8988T (cell line): ENCODE results near the gene ZC2HC1B.
"Not testable (repeated sequence)": the region's sequence is repeated elsewhere in the genome, so short reads cannot be mapped to it uniquely, and the experiment has no call there.

ENCODE experiments used
- DNase-seq: peaks from one replicate; pipeline ENCODE4 v3.0.0; 2011

Gene ZC2HC1B

DNA sequence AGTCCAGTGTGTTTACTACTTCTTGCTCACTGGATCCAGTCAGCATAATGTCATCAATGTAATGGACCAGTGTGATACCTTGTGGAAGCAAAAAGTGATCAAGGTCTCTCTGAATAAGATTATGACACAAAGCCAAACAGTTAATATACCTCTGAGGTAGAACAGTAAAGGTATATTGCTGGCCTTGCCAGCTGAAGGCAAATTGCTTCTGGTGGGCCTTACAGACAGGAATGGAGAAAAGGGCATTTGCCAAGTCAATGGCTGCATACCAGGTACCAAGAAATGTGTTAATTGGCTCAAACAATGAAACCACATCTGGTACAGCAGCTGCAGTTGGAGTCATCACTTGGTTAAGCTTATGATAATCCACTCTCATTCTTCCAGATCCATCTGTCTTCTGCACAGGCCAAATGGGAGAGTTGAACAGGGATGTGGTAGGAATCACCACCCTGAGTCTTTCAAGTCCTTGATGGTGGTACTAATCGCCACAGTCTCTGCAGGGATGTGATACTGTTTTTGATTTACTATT lies 7.0 kb downstream of the ZC2HC1B start:
- DNase-seq = not testable (repeated sequence)

DNA sequence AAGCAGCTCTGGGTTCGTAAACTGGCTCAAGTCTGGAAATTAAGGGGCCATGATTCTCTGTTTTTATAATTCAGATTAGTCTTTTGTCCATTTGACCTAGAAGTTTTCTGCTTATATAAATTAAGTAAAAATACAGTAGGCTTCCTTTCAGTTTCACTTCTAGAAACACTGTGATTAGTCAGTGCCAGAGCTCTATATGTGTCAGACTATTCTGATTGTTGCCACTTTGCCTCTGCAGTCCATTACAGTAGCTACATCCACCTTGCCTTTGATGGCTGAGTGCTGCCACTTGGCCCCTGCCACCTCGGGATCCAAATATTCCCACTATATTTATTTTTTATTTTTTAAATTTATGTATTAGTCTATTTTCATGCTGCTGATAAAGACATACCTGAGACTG lies 7.9 kb downstream of the ZC2HC1B start:
- no peak for DNase-seq

DNA sequence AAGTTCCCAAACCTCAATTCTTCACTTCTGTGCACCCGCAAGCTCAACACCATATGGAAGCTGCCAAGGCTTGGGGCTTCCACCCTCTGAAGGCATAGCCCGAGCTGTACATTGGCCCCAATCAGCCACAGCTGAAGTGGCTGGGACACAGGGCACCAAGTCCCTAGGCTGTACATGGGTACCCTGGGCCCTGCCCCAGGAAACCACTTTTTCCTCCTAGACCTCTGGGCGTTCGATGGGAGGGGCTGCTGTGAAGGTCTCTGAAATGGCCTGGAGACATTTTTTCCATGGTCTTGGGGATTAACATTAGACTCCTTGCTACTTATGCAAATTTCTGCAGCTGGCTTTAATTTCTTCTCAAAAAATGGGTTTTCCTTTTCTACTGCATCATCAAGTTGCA lies 9.3 kb downstream of the ZC2HC1B start:
- not testable (repeated sequence) for DNase-seq

DNA sequence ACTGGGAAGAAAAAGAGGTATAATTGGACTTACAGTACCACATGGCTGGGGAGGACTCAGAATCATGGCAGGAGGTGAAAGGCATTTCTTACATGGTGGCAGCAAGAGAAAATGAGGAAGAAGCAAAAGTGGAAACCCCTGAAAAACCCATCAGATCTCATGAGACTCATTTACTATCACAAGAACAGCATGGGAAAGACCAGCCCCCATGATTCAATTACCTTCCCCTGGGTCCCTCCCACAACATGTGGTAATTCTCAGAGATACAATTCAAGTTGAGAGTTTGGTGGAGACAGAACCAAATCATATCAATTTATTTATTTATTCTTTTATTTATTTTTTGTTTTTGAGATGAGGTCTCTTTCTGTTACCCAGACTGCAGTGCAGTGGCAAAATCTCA lies 10.2 kb downstream of the ZC2HC1B start:
- not testable (repeated sequence) for DNase-seq

DNA sequence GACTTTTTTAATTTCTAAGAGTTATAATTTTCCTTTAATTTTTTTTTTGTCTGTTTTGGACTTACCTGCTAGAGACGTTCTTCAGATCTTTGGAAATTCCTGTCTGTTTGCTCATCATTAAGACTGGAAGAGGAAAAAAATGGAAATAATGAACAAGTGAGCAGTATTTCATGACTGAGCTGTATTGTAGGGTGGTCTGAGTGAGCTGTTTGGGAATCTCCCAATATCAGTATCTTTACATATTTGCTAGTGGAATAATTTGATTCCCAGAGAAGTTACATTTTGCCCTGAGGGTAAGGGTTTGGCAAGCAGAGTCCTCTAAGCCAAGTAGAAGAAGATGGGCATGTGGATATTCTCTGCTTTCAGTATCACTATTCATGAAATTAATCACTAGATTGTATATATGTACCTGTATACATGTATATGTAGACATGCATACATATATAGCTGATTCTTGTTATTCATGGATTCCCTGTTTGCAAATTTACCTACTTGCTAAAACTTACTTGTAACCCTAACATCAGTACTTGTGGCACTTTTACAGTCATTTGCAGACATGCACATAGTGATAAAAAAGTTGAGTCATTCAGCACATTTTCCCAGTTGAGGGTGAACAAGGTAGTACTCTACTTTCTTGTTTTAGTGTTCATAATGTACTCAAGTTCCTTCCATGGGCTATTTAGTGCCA lies 13.5 kb downstream of the ZC2HC1B start:
- no peak for DNase-seq

DNA sequence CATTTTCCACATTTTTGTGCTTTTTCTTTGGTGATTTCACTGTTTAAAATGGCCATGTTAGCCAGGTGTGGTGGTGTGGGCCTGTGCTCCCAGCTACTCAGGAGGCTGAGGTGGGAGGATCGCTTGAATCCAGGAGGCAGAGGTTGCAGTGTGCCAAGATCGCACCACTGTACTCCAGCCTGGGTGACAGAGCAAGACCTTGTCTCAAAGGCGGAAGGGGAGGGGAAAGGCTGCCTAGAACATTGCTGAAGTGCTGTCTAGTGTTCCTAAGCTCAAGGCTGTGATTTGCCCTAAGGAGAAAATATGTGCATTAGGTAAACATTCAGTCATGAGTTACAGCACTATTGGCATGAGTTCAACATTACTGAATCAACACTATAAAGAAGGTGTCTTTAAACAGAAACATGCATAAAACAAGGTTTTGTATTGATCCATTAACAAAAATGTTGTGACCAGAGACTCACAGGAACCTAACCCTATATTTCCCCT lies 14.0 kb downstream of the ZC2HC1B start:
- no peak for DNase-seq

DNA sequence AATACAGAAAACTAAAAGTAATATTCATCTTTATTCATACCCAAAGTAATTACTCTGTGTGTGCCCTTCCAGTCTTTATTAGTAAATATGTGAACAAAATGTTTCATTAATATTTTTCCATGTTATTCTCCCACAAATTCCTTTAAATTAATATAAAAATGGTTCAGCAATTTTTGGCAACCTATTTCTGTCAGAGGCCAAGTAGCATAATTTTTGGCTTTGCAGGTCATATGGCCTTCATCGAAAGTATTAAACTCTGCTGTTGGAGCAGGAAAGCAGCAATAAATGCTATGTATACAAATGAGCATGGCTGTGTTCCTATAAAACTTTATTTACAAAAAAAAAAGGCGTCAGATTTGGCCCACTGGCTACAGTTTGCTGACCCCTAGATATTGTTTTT lies 16.1 kb downstream of the ZC2HC1B start:
- DNase-seq = no peak

DNA sequence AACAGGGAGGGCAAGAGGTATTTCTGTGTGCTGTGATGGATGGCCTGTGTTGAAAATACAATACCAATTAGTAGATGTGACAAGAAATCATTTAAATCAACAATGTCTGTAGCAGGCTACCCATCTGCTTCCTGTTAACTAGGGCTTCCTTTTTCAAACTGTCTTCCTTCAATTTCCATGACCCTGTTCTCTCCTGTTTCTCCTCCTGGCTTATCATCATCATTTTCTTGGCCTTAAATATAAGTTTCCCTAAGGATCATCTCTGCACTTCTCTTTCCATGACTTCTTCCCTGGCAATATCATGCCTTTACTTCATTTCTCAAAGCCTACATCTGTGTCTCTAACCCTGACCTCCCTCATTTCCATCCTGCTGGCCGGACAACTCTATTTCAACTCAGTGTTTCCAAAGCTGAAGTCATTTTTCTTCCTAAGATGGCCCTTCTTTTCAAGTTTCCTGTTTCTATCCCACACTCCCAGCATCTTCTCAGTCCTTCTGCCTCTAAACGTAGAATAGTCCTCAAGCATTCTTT lies 18.2 kb downstream of the ZC2HC1B start:
- DNase-seq = no peak

DNA sequence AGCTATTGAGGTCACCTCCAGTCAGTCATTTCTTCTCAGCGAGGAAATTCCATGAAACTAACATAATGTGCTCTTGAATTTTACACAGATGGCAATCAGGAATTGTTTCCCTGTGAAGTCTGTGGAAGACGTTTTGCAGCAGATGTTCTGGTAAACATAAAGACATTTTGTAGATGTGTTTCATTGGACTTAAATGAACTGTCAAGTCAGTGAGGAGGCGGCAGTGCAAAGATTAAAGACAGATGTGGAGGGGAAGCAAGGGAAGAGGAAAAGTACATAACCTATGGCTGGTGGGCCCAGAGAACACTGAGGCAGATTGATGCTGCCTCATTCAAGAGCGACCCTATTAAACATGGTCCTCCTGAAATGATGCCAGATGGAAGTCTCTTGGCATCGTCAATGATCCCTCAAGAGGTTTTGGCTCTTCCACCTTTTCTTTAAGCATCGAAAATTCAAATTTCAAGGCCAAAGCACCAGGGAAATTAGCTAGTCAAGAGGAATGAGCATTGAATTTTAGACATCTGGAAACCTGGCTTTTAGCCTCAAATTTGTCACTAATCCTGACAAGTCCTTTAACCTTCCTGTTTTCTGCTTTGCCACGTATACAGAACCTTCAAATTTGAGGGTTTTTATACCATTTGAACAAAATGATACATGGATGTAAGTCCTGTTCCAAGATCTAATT lies 20.1 kb downstream of the ZC2HC1B start:
- no peak for DNase-seq

DNA sequence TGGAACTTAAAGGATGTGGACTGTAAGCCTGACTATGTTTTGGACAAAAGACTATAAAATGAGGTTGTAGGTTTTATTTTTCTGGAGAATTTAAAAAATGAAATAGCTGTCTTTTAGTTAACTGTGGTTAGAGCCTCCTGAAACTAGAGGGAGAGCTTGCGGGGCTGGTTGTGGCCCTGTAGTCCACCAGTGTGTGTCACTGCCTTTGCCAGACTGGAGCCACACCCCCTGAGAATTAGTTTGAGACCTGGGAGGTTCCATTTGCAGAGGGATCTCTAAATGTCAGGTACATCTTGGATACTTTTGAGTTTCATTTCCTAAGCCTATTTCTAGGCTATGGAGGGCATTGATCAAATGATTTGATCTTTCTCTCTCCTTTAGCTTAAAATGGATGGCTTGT lies 20.8 kb downstream of the ZC2HC1B start:
- DNase-seq = no peak

DNA sequence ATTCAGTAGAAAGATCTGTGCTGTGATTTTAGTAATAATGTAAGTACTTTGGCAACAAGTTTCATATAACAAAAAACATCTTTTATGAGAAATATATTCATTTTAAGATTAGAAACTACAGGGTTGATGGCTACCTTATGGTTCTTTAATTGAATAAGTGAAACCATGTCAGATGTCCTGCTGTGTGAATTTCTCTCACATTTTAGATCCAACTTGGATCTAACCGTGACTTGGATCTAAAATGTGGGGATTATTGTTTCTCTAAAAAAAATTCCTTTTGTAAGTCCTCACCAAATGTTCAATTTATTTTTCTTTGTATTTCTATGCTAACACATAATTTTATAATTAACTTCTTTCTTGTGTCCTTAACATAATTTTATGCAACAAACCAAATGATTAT lies 30.4 kb downstream of the ZC2HC1B start:
- no peak for DNase-seq

DNA sequence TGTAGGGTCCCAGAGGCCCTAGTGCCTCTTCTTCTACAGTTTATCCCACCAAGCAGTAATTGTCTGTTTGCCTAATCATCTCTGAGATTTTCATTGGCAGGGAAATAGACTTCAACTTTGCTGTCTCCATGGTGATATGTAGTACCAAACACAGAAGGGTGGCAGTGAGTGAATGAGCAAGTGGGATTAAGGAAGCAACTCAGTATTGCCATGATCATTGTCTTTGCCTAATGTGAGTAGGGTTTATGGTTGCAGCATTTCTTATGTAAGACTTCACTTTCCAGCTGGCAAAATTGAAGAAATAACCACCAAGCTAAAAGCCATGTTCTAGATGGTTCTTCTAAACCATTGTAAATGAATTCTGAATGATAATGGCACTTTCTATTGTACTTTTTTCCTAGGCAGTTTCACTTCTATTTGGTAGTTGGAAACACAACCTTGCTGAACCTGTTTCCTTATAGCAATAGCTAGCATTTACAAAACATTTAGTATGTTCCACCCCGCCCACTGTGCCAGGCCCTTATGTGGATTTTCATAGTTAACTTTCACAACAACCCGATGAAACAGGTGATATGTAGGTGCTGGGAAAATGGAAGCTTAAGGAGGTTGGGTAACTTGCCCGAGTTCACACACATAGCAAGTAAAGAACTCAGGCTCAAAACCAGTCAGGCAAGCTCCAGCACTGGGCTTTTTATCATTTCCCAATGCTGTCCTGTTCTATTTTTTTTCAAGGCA lies 32.0 kb downstream of the ZC2HC1B start:
- DNase-seq = no peak

DNA sequence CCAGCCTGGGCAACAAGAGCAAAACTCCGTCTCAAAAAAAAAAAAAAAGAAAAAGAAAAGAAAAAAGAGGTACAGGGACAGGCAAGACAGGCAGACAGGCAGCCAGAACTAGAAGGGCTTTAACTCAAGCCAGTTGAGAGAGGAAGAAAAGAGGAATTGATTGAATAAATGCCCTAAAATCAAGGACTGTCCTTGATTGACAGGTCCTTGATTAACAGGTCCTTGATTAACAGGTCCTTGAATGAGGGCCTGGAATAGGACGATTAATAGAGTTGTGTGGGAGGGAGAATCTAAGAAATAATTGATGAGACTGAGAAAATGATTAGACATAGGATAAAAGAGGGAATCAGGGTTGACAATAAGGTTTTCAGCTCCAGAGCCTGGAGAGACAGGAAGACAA lies 36.1 kb downstream of the ZC2HC1B start:
- DNase-seq = no peak

DNA sequence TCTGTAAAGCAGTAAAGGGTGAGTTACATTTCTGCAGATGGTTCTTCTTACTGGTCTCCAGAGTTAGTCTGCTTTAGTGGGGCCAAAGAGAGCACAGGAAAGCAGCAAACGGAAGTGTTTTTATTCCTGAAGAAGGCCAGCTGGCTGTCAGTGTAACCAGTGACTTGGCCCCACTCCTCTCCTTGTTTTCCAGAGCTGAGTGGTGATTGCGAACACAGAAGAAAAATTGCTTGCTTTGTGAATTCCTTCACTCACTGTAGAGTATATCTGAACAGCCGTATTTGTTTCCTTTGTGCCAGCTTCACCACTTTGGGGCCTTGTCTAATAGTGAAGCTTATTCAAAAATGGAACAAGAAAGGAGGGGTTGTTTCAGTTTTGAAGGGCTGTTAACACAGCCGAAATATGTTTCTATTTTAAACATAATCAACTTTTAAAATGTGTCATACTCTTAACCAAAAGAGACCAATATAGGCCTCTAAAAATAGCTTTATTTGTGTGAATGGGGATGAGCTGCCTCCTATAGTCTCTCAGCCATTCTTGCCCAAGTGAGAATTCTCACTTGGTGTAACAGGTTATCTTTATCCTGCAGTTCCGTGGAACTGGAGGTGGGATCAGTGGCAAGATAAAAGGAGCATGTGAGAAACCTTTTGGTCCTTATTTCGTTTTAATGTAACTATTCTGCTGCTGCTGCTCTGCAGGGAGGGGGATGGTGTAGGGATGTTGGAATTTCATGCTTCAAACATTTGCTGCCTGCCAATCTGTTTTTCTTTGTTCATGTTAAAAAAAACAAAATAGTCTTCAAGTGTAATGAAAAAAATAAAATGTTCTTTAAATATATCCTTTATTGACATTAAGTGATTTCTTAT lies 37.8 kb downstream of the ZC2HC1B start:
- DNase-seq = no peak

DNA sequence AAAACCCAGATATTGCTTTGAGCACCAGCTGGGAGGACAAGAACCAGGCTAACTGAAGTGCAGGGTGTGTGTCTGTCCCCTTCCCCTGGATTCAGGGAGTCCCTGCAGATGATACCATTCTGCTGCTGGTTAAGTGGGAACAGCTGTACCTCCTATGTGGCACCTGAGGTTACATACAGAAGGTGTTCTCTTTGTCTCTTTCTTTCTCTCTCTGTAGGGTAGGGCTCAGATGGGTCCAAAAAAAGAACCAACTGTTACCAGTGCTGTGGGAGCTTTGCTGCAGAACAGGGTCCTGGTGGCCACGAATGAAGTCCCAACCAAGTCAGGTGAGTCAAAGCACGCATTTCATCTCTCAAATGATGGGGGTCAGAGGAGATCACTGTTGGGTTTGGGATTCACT lies 38.6 kb downstream of the ZC2HC1B start:
- no peak for DNase-seq

DNA sequence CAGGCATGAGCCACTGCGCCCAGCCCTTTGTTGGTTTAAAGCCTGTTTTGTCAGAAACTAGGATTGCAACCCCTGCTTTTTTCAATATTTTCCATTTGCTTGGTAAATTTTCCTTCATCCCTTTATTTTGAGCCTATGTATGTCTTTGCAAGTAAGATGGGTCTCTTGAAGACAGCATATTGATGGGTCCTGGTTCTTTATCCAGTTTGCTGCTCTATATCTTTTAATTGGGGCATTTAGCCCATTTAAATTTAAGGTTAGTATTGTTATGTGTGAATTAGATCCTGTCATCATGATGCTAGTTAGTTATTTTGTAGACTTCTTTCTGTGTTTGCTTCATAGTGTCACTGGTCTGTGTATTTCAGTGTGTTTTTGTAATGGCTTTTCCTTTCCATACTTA lies 46.8 kb downstream of the ZC2HC1B start:
- DNase-seq = no peak

DNA sequence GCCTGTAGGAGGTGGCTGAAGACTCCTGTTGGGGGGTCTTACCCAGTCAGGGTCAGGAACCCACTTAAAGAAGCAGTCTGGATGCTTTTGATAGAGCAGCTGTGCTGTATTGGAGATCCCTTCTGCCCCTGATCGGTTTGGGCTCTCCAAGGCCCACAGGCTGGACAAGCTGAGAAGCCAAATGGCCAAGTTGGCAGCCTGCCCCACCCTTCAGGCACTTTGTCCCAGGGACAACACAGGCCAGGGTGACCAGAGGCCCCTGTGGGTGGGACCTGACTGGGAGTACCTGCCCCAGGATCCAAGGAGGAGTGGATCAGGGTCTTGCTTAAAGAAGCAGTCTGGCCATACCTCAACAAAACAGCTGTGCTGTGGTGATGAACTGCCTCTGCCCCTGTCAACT lies 48.4 kb downstream of the ZC2HC1B start:
- DNase-seq = no peak

DNA sequence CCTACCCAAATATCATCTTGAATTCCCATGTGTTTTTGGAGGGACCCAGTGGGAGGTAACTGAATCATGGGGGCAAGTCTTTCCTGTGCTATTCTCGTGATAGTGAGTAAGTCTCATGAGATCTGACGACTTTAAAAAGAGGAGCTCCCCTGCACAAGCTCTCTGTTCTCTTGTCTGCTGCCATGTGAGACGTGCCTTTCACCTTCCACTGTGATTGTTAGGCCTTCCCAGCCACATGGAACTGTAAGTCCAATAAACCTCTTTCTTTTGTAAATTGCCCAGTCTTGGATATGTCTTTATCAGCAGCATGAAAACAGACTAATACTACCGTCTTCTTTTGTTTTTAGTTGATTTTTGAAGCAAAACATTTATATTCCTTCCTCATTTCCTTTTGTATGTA lies 52.8 kb downstream of the ZC2HC1B start:
- not testable (repeated sequence) for DNase-seq

DNA sequence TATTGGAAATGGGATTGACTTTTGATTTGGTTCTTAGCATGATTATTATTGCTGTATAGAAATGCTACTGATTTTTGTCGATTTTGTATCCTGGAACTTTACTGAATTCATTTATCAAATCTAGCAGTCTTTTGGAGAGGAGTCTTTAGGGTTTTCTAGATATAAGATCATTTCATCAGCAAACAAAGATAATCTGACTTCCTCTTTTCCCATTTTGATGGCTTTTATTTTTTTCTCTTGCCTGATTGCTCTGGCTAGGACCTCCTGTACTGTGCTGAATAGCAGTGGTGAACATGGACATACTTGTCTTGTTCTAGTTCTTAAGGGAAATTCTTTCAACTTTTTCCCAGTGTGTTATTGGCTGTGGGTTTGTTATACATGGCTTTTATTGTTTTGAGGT lies 64.6 kb downstream of the ZC2HC1B start:
- DNase-seq = no peak

DNA sequence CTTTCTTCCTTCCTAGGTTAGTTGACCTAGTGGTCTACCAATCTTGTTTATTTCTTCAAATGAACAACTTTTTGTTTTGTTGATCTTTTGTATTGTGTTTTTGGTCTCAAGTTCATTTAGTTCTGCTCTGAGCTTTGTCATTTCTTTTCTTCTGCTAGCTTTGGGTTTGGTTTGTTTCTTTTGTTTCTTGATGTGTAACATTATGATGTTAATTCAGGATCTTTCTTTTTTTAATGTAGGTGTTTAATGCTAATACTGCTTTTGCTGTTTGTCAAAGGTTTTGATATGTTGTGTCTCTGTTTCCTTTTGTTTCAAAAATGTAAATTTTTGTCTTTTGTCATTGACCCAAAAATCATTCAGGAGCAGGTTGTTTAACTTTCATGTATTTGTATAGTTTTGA lies 65.7 kb downstream of the ZC2HC1B start:
- DNase-seq = no peak

DNA sequence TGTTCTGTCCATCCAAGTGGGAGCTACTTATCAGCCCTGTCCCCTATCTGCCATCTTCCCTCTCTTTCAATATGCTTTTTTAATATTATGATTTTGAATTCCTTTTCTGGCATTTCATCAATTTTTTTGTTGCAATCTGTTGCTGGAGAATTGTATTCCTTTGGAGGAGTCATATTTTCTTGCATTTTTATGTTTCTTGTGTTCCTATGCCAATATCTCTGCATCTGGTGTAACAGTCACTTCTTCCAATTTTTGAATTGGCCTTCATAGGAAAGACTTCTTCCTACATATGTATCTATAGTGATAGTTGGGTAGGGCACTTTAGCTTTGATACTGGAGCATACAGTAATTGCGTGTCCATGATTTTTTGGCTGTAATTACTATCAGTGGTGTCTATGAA lies 70.1 kb downstream of the ZC2HC1B start:
- no peak for DNase-seq

DNA sequence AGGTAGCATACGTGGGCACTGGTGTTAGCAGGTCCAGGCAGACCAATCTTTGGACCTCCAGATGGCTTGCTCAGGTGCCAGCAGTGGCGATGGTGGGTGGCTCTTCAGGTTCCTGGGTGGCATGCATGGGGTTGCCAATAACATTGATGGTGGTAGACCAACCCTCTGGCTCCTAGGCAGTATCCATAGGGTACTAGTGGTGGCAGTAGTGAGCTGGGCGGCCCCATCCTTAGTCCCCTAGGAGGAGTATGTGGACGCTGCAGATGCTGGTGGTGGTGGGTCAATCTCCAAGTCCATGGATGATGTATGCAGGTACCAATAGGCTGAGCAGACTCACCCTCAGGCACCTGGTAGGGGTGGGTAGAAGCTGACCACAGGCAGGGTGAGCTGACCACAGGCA lies 70.6 kb downstream of the ZC2HC1B start:
- DNase-seq = no peak

DNA sequence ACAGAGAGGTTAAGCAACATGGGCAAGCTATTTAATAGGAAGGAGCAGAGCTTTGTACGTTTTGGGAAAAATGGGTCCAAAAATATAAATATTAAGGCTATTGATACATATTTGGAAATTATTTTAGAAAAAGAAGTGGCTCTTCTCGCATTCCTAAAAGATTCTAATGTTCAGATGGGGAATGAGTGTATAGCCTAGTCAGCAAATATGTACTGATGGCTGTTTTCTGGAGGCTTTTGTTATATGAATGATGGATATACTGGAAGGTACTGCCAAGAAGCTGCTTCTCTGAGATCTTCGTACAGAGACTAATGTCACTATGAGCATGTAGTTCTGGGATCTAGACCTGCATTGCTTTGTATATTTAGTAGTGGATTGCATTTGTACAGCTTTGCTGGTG lies 72.1 kb downstream of the ZC2HC1B start:
- no peak for DNase-seq
